Testis (tissue), 2 donors: ENCODE data around the gene KAT5.

Experiments
- CTCF ChIP-seq, 3 experiments: fragments of 450-650 bp in 2 of 3; fragments of 200-600 bp in 1 of 3; sonication (generic) in 1 of 3; IDR thresholded peaks; one replicate each; pipeline ENCODE4 v1.5.1; 2016 to 2019; ENCODE audit warnings: antibody characterized with exemption in 3 of 3, mild to moderate bottlenecking in 2 of 3, moderate library complexity in 1 of 3
- POLR2A ChIP-seq: fragments of 450-650 bp; IDR thresholded peaks from one replicate; pipeline ENCODE4 v1.6.1; 2017; ENCODE audit warnings: antibody characterized with exemption, mild to moderate bottlenecking, moderate library complexity

GRCh38 chr11:65711785-65712632, at the start of gene KAT5:
- peak; percentile 99 to 100 (median 99) for TF ChIP-seq CTCF (IDR thresholded peaks at IDR 0.05)
- TF ChIP-seq POLR2A = peak; percentile 59
